SK-N-SH (cell line): ENCODE measurements around the gene EIF3K. TPM values are rescaled to one million over a fixed set of nuclear protein-coding genes. Genes with fewer than 3 reads are reported as not detected.

Experiments used
- CTCF ChIA-PET: fragments of 300-600, 350-600 bp; formaldehyde crosslinking; extraction: SDS; loops from one replicate; lab custom pipeline; 2021; lab: Yijun Ruan, JAX
- POLR2A ChIA-PET: fragments of 350-600 bp; sonication (Branson Sonifier 250); formaldehyde crosslinking; extraction: SDS; loops from one replicate; lab custom pipeline; 2020; ENCODE audit warnings: antibody characterized with exemption, inconsistent platforms; lab: Yijun Ruan, JAX
- DNase-seq: peaks from one replicate; pipeline ENCODE4 v3.0.0; 2012
- H2AFZ ChIP-seq: fragments of 200-600 bp; sonication (generic); 2 replicates; pipeline ENCODE4 v1.8.1; 2016; ENCODE audit warnings: antibody characterized with exemption, mild to moderate bottlenecking, low read depth
- H3F3A ChIP-seq: fragments of 200-600 bp; sonication (generic); replicated peaks from 2 replicates; pipeline ENCODE3; 2016; ENCODE audit warnings: antibody characterized with exemption, mild to moderate bottlenecking; ENCODE audit not compliant: insufficient read depth
- H3K27ac ChIP-seq, 2 experiments: fragments of 200-500 bp in 1 of 2; fragments of 200-600 bp in 1 of 2; sonication (Bioruptor generic) in 1 of 2; sonication (generic), shearing (Covaris generic) in 1 of 2; 2 replicates each; pipeline versions ENCODE4 v1.5.1 to v1.6.1; 2014 to 2016; ENCODE audit warnings: low read depth in 2 of 2, inconsistent platforms in 1 of 2, low read length in 1 of 2, mild to moderate bottlenecking in 1 of 2, mixed read lengths in 1 of 2
- H3K27me3 ChIP-seq: fragments of 200-600 bp; sonication (generic), shearing (Covaris generic); 2 replicates; pipeline ENCODE4 v1.6.1; 2016; ENCODE audit warnings: mixed run types; ENCODE audit not compliant: insufficient read depth
- H3K36me3 ChIP-seq, 2 experiments: fragments of 200-500 bp in 1 of 2; fragments of 200-600 bp in 1 of 2; sonication (Bioruptor generic) in 1 of 2; sonication (generic) in 1 of 2; replicated peaks in 1 of 2; 2 replicates each; pipeline versions ENCODE3 to v1.5.1; 2014 to 2016; ENCODE audit warnings: low read length in 1 of 2, mild to moderate bottlenecking in 1 of 2; ENCODE audit not compliant: insufficient read depth in 2 of 2, control insufficient read depth in 1 of 2
- H3K4me1 ChIP-seq, 2 experiments: fragments of 200-500 bp in 1 of 2; fragments of 200-600 bp in 1 of 2; sonication (Bioruptor generic) in 1 of 2; sonication (generic), shearing (Covaris generic) in 1 of 2; 2 replicates each; pipeline versions ENCODE4 v1.5.1 to v1.6.1; 2014 to 2016; ENCODE audit warnings: low read depth in 1 of 2, low read length in 1 of 2, mixed run types in 1 of 2; ENCODE audit not compliant: insufficient read depth in 2 of 2, control insufficient read depth in 1 of 2
- H3K4me2 ChIP-seq: fragments of 200-600 bp; sonication (generic), shearing (Covaris generic); 2 replicates; pipeline ENCODE4 v1.6.1; 2017; ENCODE audit warnings: mixed run types
- H3K4me3 ChIP-seq, 2 experiments: fragments of 200-500 bp in 1 of 2; fragments of 200-600 bp in 1 of 2; sonication (Bioruptor generic) in 1 of 2; sonication (generic), shearing (Covaris generic) in 1 of 2; 2 replicates each; pipeline versions ENCODE4 v1.5.1 to v1.8.1; 2014 to 2016; ENCODE audit warnings: low read depth in 2 of 2, inconsistent platforms in 1 of 2, low read length in 1 of 2, mild to moderate bottlenecking in 1 of 2, mixed read lengths in 1 of 2, moderate library complexity in 1 of 2
- H3K79me2 ChIP-seq: fragments of 200-600 bp; sonication (generic); 2 replicates; pipeline ENCODE4 v1.8.1; 2017; ENCODE audit warnings: mild to moderate bottlenecking; ENCODE audit not compliant: insufficient read depth
- H3K9ac ChIP-seq: fragments of 200-600 bp; sonication (generic); 2 replicates; pipeline ENCODE4 v1.6.1; 2017; ENCODE audit warnings: mixed run types
- H3K9me2 ChIP-seq: fragments of 200-600 bp; sonication (generic); 2 replicates; pipeline ENCODE4 v1.6.1; 2017; ENCODE audit warnings: mixed run types
- H3K9me3 ChIP-seq: fragments of 200-600 bp; sonication (generic); 2 replicates; pipeline ENCODE4 v1.6.1; 2017; ENCODE audit warnings: mixed run types, mild to moderate bottlenecking, moderate library complexity
- H4K20me1 ChIP-seq: fragments of 200-600 bp; sonication (generic); 2 replicates; pipeline ENCODE4 v1.6.1; 2017; ENCODE audit warnings: mild to moderate bottlenecking, mixed run types; ENCODE audit not compliant: insufficient read depth
- CHD2 ChIP-seq: fragments of 150-350 bp; IDR thresholded peaks from 2 replicates; pipeline ENCODE4 v1.6.1; 2018; ENCODE audit warnings: low read length; ENCODE audit not compliant: partially characterized antibody
- ELF1 ChIP-seq: IDR thresholded peaks from 2 replicates; pipeline ENCODE4 v1.4.0; 2012
- EZH2phosphoT487 ChIP-seq: fragments of 200-600 bp; sonication (generic); IDR thresholded peaks from 2 replicates; pipeline ENCODE4 v1.6.1; 2017; ENCODE audit warnings: low read depth, mixed run types, mild to moderate bottlenecking, antibody characterized with exemption, moderate library complexity, borderline replicate concordance
- FOXJ3 ChIP-seq: sonication (generic); formaldehyde crosslinking; IDR thresholded peaks from 2 replicates; pipeline ENCODE4 v1.5.1; 2020; ENCODE audit warnings: mild to moderate bottlenecking, missing genetic modification reagents
- FOXM1 ChIP-seq: IDR thresholded peaks from 2 replicates; pipeline ENCODE4 v1.4.0; 2012; ENCODE audit warnings: low read depth, mild to moderate bottlenecking
- GABPA ChIP-seq: IDR thresholded peaks from 2 replicates; pipeline ENCODE4 v1.4.0; 2012; ENCODE audit warnings: low read depth, mild to moderate bottlenecking
- MXI1 ChIP-seq: IDR thresholded peaks from 2 replicates; pipeline ENCODE4 v1.6.1; 2012; ENCODE audit warnings: mild to moderate bottlenecking, low read depth, low read length, improper control_type of control experiment
- PBX3 ChIP-seq: IDR thresholded peaks from 2 replicates; pipeline ENCODE4; 2012
- RAD21 ChIP-seq: IDR thresholded peaks from 2 replicates; pipeline ENCODE4 v1.6.1; 2012; ENCODE audit warnings: mild to moderate bottlenecking, low read length
- RCOR1 ChIP-seq: fragments of 150-350 bp; IDR thresholded peaks from 2 replicates; pipeline ENCODE4 v1.6.1; 2017; ENCODE audit warnings: antibody characterized with exemption, low read length
- REST ChIP-seq: IDR thresholded peaks from 2 replicates; pipeline ENCODE4 v1.6.1; 2012; ENCODE audit warnings: mild to moderate bottlenecking, low read depth, low read length, moderate library complexity
- RXRA ChIP-seq: IDR thresholded peaks from 2 replicates; pipeline ENCODE4 v1.4.0; 2012; ENCODE audit warnings: low read depth, mild to moderate bottlenecking, borderline replicate concordance
- SIN3A ChIP-seq: IDR thresholded peaks from 2 replicates; pipeline ENCODE4 v1.6.1; 2012; ENCODE audit warnings: low read depth, mild to moderate bottlenecking, low read length, moderate library complexity, borderline replicate concordance
- TCF12 ChIP-seq: IDR thresholded peaks from 2 replicates; pipeline ENCODE4 v1.4.0; 2012
- TEAD4 ChIP-seq: IDR thresholded peaks from 2 replicates; pipeline ENCODE4 v1.4.0; 2012; ENCODE audit warnings: mild to moderate bottlenecking, borderline replicate concordance; ENCODE audit not compliant: insufficient read depth
- USF1 ChIP-seq: IDR thresholded peaks from 2 replicates; pipeline ENCODE4 v1.4.0; 2012; ENCODE audit warnings: low read depth, borderline replicate concordance
- YY1 ChIP-seq: IDR thresholded peaks from 2 replicates; pipeline ENCODE4 v1.4.0; 2012; ENCODE audit warnings: low read depth, mild to moderate bottlenecking
- ZBTB33 ChIP-seq: IDR thresholded peaks from 2 replicates; pipeline ENCODE4 v1.4.0; 2012; ENCODE audit warnings: low read depth, borderline replicate concordance
- WGBS: methylation state at CpG from one replicate; pipeline ENCODE4 v1.1.6; 2017; ENCODE audit warnings: low lambda C conversion rate; 5-methylcytosine and 5-hydroxymethylcytosine counted together
- polyA plus RNA-seq, 3 experiments: library from polyadenylated mRNA; depleted of rRNA; stranded (reverse); fragments of >200 nt; gene quantifications; 2 replicates each; pipeline ENCODE4 v1.2.3, GENCODE V29; 2012

The EIF3K gene
- polyA plus RNA-seq, 1 of the 3 experiments (the other 2 are of a cell fraction): 484 TPM

GRCh38 chr19:38615007-38615581 lies 3.9 kb upstream of the EIF3K start:
- Histone ChIP-seq H3K36me3 (no peaks in the 10 kb centered on the region), H3F3A (no peaks in the 10 kb centered on the region), H3K27me3 (no peaks in the 10 kb centered on the region), H3K9me3 (no peaks in the 10 kb centered on the region), H3K9ac (no peak overlapping the region), H3K4me1 (peaks cover 0 to 15% of the 10 kb centered on the region in 2 experiments; a peak in 1 of 4 replicates), H3K4me2 (no peak overlapping the region), H3K9me2 (no peaks in the 10 kb centered on the region), H3K27ac (no peak overlapping the region), H3K4me3 (no peak overlapping the region), H4K20me1 (no peaks in the 10 kb centered on the region), H2AFZ (no peak overlapping the region), H3K79me2 (peaks cover 12% of the 10 kb centered on the region)
- no peak for DNase-seq
- ChIA-PET POLR2A (no interaction called here), CTCF (no interaction called here)
- no peak for TF ChIP-seq ELF1
- TF ChIP-seq USF1: no peak
- no peak for TF ChIP-seq TCF12
- no peak for TF ChIP-seq FOXM1
- no peak for TF ChIP-seq PBX3
- TF ChIP-seq TEAD4: no peak
- no peak for TF ChIP-seq EZH2phosphoT487
- TF ChIP-seq GABPA: no peak
- TF ChIP-seq RAD21: no peak
- TF ChIP-seq SIN3A: no peak
- no peak for TF ChIP-seq CHD2
- no peak for TF ChIP-seq YY1
- no peak for TF ChIP-seq MXI1
- TF ChIP-seq FOXJ3: no peak
- 80% methylated on average over 7 of the region's 7 CpGs for WGBS

GRCh38 chr19:38616265-38616664 lies 2.7 kb upstream of the EIF3K start:
- DNase-seq: no peak
- Histone ChIP-seq H3K36me3 (peaks cover 3 to 7% of the 10 kb centered on the region in 2 experiments), H3K79me2 (peaks cover 24% of the 10 kb centered on the region), H4K20me1 (no peaks in the 10 kb centered on the region), H3K9ac (no peak overlapping the region), H3K9me2 (no peaks in the 10 kb centered on the region), H3K27ac (no peak overlapping the region), H2AFZ (no peak overlapping the region), H3K4me3 (no peak overlapping the region), H3K9me3 (no peaks in the 10 kb centered on the region), H3K4me2 (no peak overlapping the region), H3F3A (no peaks in the 10 kb centered on the region), H3K4me1 (peaks cover 0 to 18% of the 10 kb centered on the region in 2 experiments; a peak in 1 of 4 replicates), H3K27me3 (no peaks in the 10 kb centered on the region)
- POLR2A ChIA-PET: no interaction called here
- CTCF ChIA-PET: no interaction called here
- 96% methylated on average over 6 of the region's 6 CpGs for WGBS
- no peak for TF ChIP-seq ZBTB33
- TF ChIP-seq RCOR1: no peak
- TF ChIP-seq GABPA: no peak
- no peak for TF ChIP-seq REST
- no peak for TF ChIP-seq RXRA
